NCI-H2081 (cell line): ENCODE results near the gene FHOD3.
A peak's percentile ranks its signal among the peaks of the same experiment; 100 is the strongest.

Source experiments
- DNase-seq, 2 experiments: peaks; one replicate each; lab custom pipeline; 2025; lab: John Stamatoyannopoulos, UW

The FHOD3 gene

GRCh38 chr18:36411745-36412168, 114.2 kb downstream of the FHOD3 start:
- peak in 1 of 2 experiments; percentile 13 for DNase-seq

GRCh38 chr18:36412778-36413177, 115.3 kb downstream of the FHOD3 start:
- no peak for DNase-seq

GRCh38 chr18:36415171-36415570, 117.7 kb downstream of the FHOD3 start:
- DNase-seq: peak in 1 of 2 experiments; percentile 33

GRCh38 chr18:36415625-36416024, 118.1 kb downstream of the FHOD3 start:
- no peak for DNase-seq

GRCh38 chr18:36419188-36419899, 121.8 kb downstream of the FHOD3 start:
- no peak for DNase-seq

GRCh38 chr18:36419900-36420531, 122.5 kb downstream of the FHOD3 start:
- DNase-seq: no peak

DNA sequence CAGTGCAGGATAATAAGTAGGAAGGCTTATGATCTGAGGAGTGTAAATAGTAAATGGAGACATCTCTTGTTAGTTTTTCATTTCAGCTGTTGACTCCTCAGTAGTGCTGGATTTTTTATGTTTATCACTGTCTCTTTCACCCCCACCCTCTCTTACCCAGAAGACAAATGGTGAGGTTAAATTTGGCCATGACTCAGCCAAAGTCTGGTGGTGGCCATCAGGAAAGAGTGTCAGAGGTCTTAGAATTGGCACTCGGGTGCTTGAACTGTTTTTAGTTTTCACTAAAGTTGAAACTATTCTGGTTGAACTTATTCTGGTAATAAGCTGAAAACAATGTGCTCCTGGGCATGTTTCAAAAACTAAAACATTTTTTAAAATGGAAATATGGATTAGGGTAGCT, 123.3 kb downstream of the FHOD3 start:
- DNase-seq: no peak

- DNase-seq: no peak
Observed at GRCh38 chr18:36424741-36425142, 127.2 kb downstream of the FHOD3 start.

DNA sequence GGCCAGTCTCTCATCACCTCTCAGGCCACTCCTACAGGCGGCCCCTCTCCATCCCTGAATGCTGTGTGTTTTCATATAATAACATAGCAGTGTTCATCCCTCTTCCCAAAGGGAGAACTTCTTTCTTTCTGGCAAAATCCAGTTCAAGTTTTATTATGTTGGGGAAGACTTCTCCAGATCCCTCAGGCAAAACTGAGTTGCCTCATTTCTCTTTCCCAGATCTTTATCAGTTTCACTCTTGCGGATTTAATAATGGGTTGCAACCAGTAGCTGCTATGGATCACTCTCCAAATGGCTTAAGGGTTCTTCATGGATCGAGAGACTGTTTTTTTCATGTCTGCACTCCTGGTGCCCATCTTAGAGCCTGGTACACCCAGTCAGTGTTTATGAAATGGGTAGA, 129.9 kb downstream of the FHOD3 start:
- no peak for DNase-seq

- DNase-seq: no peak
Observed at GRCh38 chr18:36427831-36428230, 130.3 kb downstream of the FHOD3 start.

DNA sequence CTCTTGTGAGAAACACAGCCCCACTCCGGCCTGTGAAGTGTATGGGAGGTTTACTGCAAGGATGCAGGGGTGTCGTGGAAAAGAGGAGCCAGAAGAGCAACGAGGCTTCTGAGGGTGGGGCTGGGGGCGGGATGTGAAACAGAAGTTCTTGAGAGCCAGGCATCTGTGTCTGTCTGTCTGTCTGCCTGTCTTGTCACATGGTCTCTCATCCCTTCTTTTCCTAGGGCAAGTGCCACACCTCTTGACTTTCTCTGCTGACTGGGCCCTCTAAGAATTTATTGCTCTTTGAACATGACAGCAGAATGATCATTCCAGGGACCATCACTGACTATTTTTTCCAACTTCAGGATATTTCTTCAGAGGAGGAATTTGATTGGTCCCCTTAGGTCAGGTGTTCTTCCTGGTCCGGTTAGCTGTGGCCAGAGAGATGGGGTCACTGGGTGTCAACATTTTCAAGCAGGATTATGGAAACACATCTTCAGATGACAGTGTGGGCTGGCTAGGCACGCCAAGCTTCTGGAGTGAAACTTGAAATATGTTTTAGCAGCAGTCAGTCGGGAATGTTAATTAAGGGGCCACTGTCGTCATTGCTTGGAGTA, 131.0 kb downstream of the FHOD3 start:
- DNase-seq: no peak

GRCh38 chr18:36432880-36433555, 135.5 kb downstream of the FHOD3 start:
- no peak for DNase-seq

DNA sequence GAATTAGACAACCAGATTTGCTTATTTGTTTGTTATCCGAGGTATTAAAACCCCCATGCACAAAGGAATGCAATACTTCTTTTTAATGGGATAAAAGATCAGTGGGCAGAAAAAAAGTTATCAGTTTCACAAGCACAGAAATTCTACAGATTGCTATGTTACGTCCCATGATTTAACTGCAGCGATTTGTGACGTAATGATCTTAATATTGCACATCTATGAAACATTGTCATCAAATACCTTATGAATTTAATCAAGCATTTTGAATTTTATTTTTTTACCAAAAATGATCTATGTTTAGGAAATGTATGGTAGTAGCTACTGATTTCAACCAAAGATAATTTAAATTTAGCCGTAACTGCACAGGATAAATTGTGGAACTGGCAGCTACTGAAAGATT, 138.9 kb downstream of the FHOD3 start:
- no peak for DNase-seq

- no peak for DNase-seq
Observed at GRCh38 chr18:36440614-36441013, 143.1 kb downstream of the FHOD3 start.

- DNase-seq: no peak
Observed at GRCh38 chr18:36441426-36442240, 144.1 kb downstream of the FHOD3 start.

DNA sequence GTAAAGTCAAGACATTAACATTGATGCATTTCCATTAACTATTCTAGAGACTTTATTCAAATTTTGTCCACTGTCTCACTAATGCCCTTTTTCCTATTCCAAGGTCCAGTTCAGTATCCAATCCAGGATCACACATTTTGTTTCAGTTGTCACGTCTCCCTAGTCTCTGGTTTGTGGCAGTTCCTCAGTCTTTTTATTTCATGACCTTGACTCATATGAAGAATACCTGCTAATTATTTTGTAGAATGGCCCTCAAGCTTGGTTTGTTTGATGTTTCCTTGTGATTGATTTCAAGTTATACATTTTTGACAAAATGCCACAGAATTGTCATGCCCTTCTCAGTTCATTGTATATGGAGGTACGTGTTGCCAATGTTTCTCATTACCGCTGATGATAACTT, 145.2 kb downstream of the FHOD3 start:
- no peak for DNase-seq

- DNase-seq: no peak
Observed at GRCh38 chr18:36446059-36446458, 148.5 kb downstream of the FHOD3 start.

DNA sequence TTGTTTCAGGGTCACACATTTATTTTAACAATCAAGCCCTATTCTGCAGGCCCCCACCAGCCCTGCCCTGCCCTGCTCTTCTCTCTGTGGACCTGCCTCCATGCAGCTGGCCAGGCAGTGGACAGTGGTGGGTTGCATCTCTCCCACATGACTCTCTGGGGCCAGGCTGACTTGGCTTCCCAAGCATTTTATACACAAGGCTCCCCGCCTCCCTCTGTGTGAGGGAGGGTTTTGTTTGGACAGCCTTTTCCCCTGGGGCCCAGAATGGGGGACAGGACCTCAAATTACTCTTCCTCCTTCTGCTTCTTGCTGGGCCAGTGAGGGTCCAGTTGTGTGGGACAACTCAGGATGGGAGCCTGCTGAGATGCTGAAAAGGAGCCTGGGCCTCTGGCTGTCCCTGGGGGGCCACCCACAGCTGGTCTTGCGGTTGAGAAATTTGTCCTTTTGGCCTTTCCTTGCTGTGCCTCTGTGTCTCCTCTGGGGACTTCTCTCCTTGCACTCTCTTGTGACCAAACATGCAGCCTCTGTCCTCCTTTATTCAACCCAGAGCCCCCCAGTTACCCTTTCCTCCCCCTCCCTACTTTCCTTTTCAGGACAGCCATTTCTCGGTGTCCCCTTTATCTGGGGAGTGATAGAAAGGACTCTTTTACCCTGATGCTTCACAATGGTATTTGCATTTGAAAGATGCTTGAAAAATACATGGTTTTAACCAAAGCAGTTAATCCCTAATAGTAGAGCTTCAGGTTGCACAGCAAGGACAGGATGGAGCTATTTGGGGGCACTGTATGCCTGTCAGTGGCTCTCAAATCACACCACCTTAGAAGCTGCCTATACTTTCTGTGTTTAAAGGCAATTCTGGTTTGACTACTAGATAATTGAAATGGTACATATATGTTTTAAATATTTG, 151.1 kb downstream of the FHOD3 start:
- DNase-seq: no peak

GRCh38 chr18:36449451-36449850, 151.9 kb downstream of the FHOD3 start:
- DNase-seq: no peak

GRCh38 chr18:36450264-36450663, 152.8 kb downstream of the FHOD3 start:
- no peak for DNase-seq
